Subcutaneous adipose tissue (tissue), 4 donors: Measurements from ENCODE around the gene AUTS2. TPM values are rescaled to one million over a fixed set of nuclear protein-coding genes. Genes with fewer than 3 reads are reported as not detected.

Source experiments
- total RNA-seq, 4 donors: library from RNA; depleted of rRNA; stranded (reverse); fragments of >200 nt; gene quantifications; one replicate each; pipeline ENCODE4 v1.1.0, GENCODE V29; 2016
- TF ChIP-seq, protein P1 (sequence below): fragments of 450-650 bp; IDR thresholded peaks from one replicate; pipeline ENCODE4 v1.5.1; 2016; ENCODE audit warnings: low read depth, mild to moderate bottlenecking, control low read depth, antibody characterized with exemption, moderate library complexity

AUTS2 gene
- total RNA-seq, 4 donors from 2014 or later = 22.4 to 46.9 (median 27.4) TPM

GRCh38 chr7:69575651-69576050 lies 22.6 kb upstream of the AUTS2 start:
- TF ChIP-seq, protein P1, sequence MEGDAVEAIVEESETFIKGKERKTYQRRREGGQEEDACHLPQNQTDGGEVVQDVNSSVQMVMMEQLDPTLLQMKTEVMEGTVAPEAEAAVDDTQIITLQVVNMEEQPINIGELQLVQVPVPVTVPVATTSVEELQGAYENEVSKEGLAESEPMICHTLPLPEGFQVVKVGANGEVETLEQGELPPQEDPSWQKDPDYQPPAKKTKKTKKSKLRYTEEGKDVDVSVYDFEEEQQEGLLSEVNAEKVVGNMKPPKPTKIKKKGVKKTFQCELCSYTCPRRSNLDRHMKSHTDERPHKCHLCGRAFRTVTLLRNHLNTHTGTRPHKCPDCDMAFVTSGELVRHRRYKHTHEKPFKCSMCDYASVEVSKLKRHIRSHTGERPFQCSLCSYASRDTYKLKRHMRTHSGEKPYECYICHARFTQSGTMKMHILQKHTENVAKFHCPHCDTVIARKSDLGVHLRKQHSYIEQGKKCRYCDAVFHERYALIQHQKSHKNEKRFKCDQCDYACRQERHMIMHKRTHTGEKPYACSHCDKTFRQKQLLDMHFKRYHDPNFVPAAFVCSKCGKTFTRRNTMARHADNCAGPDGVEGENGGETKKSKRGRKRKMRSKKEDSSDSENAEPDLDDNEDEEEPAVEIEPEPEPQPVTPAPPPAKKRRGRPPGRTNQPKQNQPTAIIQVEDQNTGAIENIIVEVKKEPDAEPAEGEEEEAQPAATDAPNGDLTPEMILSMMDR = no peak

DNA sequence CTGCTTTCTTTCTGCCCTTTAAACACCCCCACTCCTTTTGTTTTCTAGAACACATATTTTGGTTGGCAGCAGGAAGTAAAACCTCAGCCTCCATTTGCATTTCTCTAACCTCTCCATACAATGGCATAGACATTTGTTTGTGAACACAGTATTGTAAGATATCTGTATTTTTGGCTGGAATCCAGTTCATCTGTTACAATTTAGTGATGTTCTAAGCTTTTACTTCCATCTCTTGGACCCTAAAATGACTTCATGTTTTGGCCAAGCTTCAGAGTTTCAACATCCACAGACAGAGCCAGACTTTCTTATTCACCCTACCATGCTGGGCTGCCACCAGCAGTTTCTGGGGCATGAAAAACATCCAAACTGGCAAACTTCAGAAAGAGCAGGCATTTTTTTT lies 21.1 kb upstream of the AUTS2 start:
- TF ChIP-seq, protein P1 = no peak

DNA sequence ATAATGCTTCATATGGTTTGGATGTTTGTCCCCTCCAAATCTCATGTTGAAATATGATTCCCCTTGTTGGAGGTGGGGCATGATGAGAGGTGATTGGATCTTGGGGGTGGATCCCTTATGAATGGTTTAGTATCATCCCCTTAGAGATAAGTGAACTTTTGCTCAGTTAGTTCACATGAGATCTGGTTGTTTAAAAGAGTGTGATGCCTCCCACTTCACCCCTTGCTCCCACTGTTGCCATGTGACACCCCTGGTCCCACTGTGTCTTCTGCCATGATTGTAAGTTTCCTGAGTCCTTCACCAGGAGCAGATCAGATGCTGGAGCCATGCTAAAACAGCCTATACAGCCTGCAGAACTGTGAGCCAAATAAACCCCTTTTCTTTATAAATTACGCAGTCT lies 13.1 kb upstream of the AUTS2 start:
- TF ChIP-seq, protein P1 = no peak

GRCh38 chr7:69586321-69586720 lies 12.0 kb upstream of the AUTS2 start:
- TF ChIP-seq, protein P1 = no peak

- TF ChIP-seq, protein P1 = no peak
Measured at GRCh38 chr7:69588773-69589172, 9.5 kb upstream of the AUTS2 start.

GRCh38 chr7:69591805-69592204 lies 6.5 kb upstream of the AUTS2 start:
- TF ChIP-seq, protein P1 = no peak

GRCh38 chr7:69593511-69593910 lies 4.8 kb upstream of the AUTS2 start:
- TF ChIP-seq, protein P1 = no peak
